GM12865 (cell line): ENCODE results near the gene GAL3ST2.

Experiments used
- DNase-seq: peaks from one replicate; pipeline ENCODE4 v3.0.0; 2010; ENCODE audit warnings: low read depth
- H3K4me3 ChIP-seq: 2 replicates; pipeline ENCODE4 v1.5.1; 2011; ENCODE audit warnings: mild to moderate bottlenecking, low read depth, low read length, control low read depth
- TF ChIP-seq, protein P1 (sequence below): IDR thresholded peaks from 2 replicates; pipeline ENCODE4 v1.5.1; 2011; ENCODE audit warnings: low read length, control low read depth, low read depth, inconsistent platforms; ENCODE audit not compliant: insufficient read depth; ENCODE audit errors: missing control alignments

The GAL3ST2 gene

DNA sequence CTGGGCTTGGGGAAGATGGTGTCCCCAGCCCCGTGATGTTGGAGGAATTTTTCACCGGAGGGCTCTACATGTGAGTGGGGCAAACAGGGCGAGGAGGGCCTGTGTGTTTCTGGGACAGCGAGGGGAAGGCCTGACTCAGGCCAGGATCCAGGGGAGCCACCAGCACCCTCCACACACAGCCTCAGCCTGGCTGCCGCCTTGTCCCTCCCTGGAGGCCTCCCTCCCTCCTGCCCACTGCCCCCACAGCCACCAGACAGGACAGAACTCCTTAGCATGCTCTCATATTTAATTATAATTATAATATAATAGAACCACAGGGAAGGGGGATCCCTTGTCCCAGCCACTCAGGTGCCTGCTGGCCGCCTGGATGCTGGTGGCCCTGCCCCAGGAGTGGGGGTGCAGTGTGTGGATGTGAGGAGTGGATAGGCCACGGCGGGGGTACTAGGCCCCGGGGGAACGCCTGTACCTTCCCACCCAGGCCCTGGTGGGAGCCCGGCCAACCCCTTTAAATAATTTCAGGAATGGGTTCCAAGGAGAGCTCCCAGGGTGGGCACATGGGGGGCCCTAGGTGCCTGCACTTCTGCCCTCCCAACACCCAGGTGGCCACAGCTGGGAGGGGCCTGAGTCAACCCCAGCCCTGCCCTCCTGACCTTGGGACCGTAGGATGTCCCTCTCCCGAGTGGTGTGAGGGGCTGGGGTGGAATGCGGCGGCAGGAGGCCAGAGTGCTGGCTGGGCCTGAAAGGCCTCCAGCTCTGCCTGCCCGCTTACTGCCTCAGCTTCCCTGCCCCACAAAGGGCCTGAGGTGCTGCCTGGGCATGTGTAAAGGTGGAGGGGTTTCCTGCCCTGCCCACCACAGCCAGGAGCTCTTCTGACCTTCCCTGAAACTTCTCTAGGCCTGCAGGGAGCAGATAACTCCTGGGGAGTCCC lies 73.3 kb downstream of the GAL3ST2 start:
- TF ChIP-seq, protein P1, sequence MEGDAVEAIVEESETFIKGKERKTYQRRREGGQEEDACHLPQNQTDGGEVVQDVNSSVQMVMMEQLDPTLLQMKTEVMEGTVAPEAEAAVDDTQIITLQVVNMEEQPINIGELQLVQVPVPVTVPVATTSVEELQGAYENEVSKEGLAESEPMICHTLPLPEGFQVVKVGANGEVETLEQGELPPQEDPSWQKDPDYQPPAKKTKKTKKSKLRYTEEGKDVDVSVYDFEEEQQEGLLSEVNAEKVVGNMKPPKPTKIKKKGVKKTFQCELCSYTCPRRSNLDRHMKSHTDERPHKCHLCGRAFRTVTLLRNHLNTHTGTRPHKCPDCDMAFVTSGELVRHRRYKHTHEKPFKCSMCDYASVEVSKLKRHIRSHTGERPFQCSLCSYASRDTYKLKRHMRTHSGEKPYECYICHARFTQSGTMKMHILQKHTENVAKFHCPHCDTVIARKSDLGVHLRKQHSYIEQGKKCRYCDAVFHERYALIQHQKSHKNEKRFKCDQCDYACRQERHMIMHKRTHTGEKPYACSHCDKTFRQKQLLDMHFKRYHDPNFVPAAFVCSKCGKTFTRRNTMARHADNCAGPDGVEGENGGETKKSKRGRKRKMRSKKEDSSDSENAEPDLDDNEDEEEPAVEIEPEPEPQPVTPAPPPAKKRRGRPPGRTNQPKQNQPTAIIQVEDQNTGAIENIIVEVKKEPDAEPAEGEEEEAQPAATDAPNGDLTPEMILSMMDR, result no peak
- DNase-seq, result peak; percentile 0

DNA sequence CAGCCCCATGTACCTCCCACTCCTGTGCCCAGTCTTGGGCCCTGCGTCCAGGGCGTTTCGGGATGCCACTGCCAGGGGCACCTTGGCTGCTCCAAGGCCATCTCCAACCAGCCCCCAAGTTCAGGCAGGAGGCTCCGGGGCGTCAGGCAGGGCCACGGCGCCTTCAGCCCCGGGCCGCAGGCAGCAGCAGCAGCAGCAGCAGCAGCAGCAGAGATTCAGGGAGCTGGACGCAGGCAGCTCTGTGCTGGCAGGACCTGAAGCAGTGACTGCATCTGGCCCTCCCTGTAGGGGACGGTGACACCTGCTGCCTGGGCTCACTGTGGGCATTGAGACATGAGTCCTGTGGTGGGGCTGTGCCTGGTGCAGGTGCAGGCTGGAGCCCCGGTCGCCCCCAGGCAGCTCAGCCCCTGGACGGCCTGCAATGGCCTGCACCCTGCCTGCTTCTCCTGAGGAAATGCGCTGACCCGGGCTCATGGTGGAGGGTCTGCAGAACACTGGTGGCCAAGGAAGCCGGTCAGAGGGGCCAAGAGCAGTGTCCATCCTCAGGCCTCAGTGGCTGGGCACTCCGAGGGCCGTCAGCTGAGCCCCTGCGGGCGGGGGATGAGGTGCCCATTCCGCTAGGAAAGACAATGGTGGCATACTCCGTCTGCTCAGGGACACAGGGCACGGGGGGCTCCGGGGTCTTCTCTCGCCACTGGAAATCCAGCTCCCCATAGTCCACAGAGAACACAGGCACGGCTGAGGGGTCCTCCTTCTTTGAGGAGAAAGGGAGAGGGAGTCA lies 74.1 kb downstream of the GAL3ST2 start:
- peak; percentile 1 for DNase-seq
- no peak overlapping the region for H3K4me3 ChIP-seq
- TF ChIP-seq, protein P1, result no peak

More for the DNA sequence above, 73.3 kb downstream of the GAL3ST2 start:
- H3K4me3 ChIP-seq, result no peak overlapping the region

DNA sequence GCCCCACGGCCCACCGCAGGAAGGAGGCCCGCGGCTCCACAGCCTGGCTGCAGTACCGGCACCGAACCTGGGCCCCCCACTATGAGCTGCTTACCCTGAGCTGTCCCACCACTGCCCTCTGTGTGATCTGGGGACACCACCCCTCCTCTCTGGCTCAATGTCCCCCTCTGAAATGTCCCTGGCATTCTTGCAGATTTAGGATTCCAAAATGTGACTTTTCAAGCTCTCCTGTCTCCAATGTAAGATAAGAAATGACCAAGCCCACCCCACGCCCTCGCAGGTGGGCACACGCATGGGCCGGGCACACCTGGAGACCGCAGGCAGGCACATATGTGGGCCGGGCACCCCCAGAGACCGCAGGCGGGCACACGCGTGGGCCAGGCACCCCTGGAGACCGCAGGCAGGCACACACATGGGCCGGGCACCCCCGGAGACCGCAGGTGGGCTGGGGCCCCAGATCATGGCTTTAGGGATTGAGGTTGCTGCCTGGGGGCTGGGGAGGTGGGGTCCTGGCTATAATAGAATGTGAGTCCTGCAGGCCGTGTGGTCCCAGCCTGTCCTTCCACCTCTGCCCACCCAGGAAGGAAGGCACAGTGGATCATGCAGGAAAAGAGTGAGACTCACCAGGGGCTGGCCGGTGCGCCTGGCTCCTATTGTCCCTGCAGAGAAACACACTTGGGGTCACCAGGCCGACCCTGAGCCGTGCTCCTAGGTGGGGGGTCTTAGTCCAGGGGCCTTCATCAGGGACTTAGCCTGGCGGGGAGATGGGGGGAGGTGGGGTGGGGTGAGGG lies 74.9 kb downstream of the GAL3ST2 start:
- H3K4me3 ChIP-seq, result no peak overlapping the region
- TF ChIP-seq, protein P1, result no peak
- peak; percentile 0 for DNase-seq

DNA sequence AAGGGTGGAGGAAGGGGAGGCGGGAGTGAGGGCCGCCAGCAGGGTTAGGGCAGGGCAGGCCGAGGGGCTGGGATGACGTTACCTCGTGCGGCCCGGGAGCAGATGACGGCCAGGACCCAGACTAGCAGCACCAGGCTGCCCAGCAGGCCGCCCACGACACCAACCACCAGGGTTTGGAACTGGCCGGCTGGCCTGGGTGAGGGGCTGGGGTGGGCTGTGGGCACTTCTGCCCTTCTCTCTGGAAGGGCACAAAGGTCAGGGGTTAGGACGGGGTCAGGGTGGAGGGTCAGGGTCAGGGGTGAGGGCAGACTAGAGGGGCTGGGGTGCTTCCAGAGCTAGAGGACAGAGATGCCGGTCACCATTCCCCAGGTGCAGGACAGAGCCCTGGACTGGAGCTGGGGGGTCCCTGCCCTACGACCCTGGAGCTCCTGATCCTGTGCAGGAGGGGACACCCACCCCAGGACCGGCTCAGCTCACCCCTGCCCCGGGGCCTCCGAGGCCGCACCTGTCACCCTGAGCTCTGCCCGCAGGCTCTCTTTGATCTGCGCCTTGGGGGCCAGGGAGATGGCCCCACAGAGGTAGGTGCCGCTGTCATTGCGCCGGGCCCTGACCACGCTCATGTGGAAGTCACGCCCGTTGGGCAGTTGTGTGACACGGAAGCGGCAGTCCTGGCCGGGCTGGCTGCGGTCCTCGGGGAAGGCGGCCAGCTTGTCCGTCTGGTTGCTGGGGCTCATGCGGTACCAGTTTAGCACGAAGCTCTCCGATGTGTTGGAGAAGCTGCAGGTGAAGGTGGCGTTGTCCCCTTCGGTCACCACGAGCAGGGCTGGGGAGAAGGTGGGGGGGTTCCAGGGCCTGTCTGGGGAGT lies 75.7 kb downstream of the GAL3ST2 start:
- no peak overlapping the region for H3K4me3 ChIP-seq
- DNase-seq, result no peak
- TF ChIP-seq, protein P1, result no peak

DNA sequence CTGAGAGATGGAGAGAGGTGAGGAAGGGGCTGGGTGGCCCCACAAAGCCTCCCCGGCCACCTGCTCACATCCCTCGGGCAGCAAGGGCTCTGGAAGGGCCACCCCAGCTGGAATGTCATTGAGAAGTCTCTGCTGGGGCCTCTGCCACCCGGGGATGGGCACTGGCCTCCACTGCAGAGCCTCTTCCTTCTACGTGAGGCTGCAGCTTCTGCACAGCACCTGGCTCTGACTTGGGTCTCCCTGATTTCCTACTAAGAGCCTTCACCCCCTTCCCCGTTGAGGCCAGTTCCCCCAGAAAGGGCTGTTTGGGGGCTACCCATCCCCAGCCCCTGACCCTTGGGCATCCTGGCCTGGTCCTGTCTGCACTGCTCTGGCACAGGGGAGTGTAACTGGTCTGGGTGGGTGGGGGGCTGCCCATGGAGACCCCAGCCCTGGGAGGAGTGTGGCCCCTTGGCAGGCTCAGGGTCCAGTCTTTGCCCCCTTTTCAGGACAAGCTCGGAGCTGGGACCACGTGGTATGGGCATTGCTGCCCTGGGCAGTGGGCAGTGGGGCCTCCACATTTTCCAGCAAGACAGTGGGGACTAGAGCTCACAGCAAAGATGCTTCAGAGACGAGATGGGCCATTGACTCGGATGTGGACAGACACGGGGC lies 76.5 kb downstream of the GAL3ST2 start:
- TF ChIP-seq, protein P1, result no peak
- DNase-seq, result no peak
- no peak overlapping the region for H3K4me3 ChIP-seq
